ENCODE measurements around the gene CAMK1D.

- TF ChIP-seq CTCF (IDR thresholded peaks at IDR 0.05; ENCODE audit: low read depth, low read length) = no peak
- no peak for TF ChIP-seq POLR2A (IDR thresholded peaks at IDR 0.05; ENCODE audit: extremely low read depth, insufficient read length)
- no peak for TF ChIP-seq MYC (IDR thresholded peaks at IDR 0.05; ENCODE audit: low read depth, low read length)
Measured at GRCh38 chr10:12505683-12506082, 156.3 kb downstream of the CAMK1D start.

All from NB4 (cell line).